ENCODE data around the gene GAS2L2. TPM values are rescaled to one million over a fixed set of nuclear protein-coding genes. Genes with fewer than 3 reads are reported as not detected.

Gene GAS2L2
- polyA plus RNA-seq, 4 donors, result 0.03 TPM; not detected in 2

DNA sequence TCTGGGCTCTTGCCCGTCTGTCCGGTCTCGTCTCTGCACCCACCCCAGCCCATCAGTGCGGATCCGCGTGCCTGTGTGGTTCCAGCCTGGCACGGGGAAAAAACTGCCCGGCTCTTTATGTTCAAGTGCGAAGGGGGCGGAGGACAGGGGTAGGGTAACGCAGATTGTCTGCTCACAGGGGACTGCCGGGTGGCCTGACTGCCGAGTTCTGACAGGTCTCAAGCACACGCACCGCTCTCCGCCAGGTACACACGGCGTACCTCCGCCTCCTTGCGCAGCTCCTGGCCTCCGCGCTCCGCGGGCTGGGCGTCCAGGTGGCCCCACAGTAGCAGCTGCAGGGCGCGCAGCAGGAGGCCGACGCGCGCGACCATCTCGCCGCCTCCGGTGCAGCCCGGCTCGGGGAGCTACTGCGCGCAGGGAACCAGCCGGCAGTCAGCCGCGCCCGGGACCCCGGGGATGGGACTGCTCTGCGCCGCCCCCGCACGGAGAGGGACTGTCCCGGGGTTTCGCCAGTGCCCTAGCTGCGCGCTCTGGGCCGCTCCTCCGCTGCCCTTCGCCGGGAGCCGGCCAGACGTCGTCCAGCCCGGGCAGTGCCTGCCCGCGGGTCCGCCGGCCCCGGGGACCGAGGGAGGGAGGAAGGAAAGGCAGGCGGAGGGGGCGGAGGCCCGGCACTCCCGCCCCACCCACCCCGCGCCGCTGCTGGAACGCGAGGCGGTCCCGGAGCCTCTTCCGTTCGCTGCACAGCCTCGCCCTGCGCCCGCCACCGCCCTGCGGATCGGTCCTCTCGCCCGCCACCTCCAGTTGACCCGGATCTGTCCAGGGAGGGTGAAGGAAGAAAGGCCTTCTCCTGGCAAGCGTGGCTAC lies 42.2 kb upstream of the GAS2L2 start, which contains the start of gene MMP28:
Gene MMP28, minus strand, starts transcription at position 635 of the 864 bp plus-strand sequence. Its CDS starts 264 bp downstream, at position 371.
- H3K27ac ChIP-seq (ENCODE audit: low read depth in 1 of 3, low read length in 2 of 3), result peak within 1 kb of the TSS in 1 of 3 donors; percentile 68

DNA sequence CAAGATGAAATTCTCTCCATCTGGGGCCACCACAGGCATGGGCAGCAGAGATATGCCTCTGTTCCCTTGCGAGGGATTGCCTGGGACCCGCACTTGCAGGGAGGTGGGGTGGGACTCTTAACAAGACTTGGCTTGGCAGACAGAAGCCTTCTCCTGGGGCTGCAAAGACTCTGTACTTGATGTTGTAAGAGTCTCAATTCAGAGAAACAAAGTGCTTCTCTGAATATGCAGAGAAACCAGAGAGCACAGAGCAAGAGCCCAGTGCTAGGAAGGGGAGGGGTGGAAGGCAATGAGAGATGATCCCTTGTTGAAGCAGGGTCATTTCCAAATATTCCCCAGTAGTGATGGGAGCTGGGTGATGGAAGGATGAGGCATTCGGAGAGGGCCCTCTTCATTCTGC lies 40.2 kb upstream of the GAS2L2 start:
- peaks cover 0 to 50% (median 6%) of the 10 kb centered on the region in 3 donors for H3K27me3 ChIP-seq (ENCODE audit: control insufficient read depth in 3 of 3, insufficient read depth in 3 of 3, low read length in 3 of 3)
- H3K27ac ChIP-seq (ENCODE audit: low read depth in 1 of 3, low read length in 2 of 3), result no peak overlapping the region
- H3K9me3 ChIP-seq (ENCODE audit: control insufficient read depth in 2 of 2, insufficient read depth in 1 of 2, low read depth in 1 of 2, low read length in 1 of 2), result no peaks in the 10 kb centered on the region
- 80 to 95% (median 90%) methylated on average over 3 of the region's 3 CpGs for WGBS, 3 donors
- H3K4me1 ChIP-seq (ENCODE audit: control insufficient read depth in 3 of 3, insufficient read depth in 2 of 3, low read depth in 1 of 3, low read length in 2 of 3), result peaks cover under 1 to 14% (median 2%) of the 10 kb centered on the region in 3 donors
- H3K4me3 ChIP-seq (ENCODE audit: low read depth in 1 of 3, low read length in 3 of 3), result no peak overlapping the region
- FAIRE-seq (no peak), DNase-seq (no peak)
- no peaks in the 10 kb centered on the region for H3K36me3 ChIP-seq (ENCODE audit: control insufficient read depth in 3 of 3, insufficient read depth in 2 of 3, low read depth in 1 of 3, low read length in 3 of 3)

More for the DNA sequence above, 42.2 kb upstream of the GAS2L2 start, which contains the start of gene MMP28:
- FAIRE-seq (no peak), DNase-seq (peak; percentile 74 to 83)
- H3K27me3 ChIP-seq (ENCODE audit: control insufficient read depth in 3 of 3, insufficient read depth in 3 of 3, low read length in 3 of 3), result peaks cover 0 to 54% (median 6%) of the 10 kb centered on the region in 3 donors
- 1% methylated on average over 49 to 89 of the region's 89 CpGs for WGBS, 3 donors
- no peaks in the 10 kb centered on the region for H3K9me3 ChIP-seq (ENCODE audit: control insufficient read depth in 2 of 2, insufficient read depth in 1 of 2, low read depth in 1 of 2, low read length in 1 of 2)
- H3K4me3 ChIP-seq (ENCODE audit: low read depth in 1 of 3, low read length in 3 of 3), result peak within 1 kb of the TSS; percentile 37 to 87 (median 41)
- H3K4me1 ChIP-seq (ENCODE audit: control insufficient read depth in 3 of 3, insufficient read depth in 2 of 3, low read depth in 1 of 3, low read length in 2 of 3), result peaks cover 0 to 6% (median 2%) of the 10 kb centered on the region in 3 donors
- H3K36me3 ChIP-seq (ENCODE audit: control insufficient read depth in 3 of 3, insufficient read depth in 2 of 3, low read depth in 1 of 3, low read length in 3 of 3), result no peaks in the 10 kb centered on the region

- DNase-seq (no peak), FAIRE-seq (no peak)
- H3K9me3 ChIP-seq (ENCODE audit: control insufficient read depth in 2 of 2, insufficient read depth in 1 of 2, low read depth in 1 of 2, low read length in 1 of 2), result no peaks in the 10 kb centered on the region
- no peak overlapping the region for H3K4me3 ChIP-seq (ENCODE audit: low read depth in 1 of 3, low read length in 3 of 3)
- H3K27me3 ChIP-seq (ENCODE audit: control insufficient read depth in 3 of 3, insufficient read depth in 3 of 3, low read length in 3 of 3), result peaks cover 0 to 42% (median 6%) of the 10 kb centered on the region in 3 donors
- 67 to 83% (median 71%) methylated on average over 9 of the region's 9 CpGs for WGBS, 3 donors
- no peak overlapping the region for H3K27ac ChIP-seq (ENCODE audit: low read depth in 1 of 3, low read length in 2 of 3)
- peaks cover 4 to 21% (median 7%) of the 10 kb centered on the region in 3 donors for H3K4me1 ChIP-seq (ENCODE audit: control insufficient read depth in 3 of 3, insufficient read depth in 2 of 3, low read depth in 1 of 3, low read length in 2 of 3)
- H3K36me3 ChIP-seq (ENCODE audit: control insufficient read depth in 3 of 3, insufficient read depth in 2 of 3, low read depth in 1 of 3, low read length in 3 of 3), result no peaks in the 10 kb centered on the region
These were observed 38.8 kb upstream of the GAS2L2 start for GRCh38 chr17:35791681-35792350.

GRCh38 chr17:35790841-35791240 lies 37.8 kb upstream of the GAS2L2 start:
- WGBS, 3 donors, result 74 to 87% (median 78%) methylated on average over 3 of the region's 3 CpGs
- Histone ChIP-seq H3K27ac (ENCODE audit: low read depth in 1 of 3, low read length in 2 of 3) (no peak overlapping the region), H3K27me3 (ENCODE audit: control insufficient read depth in 3 of 3, insufficient read depth in 3 of 3, low read length in 3 of 3) (peaks cover 0 to 32% (median 6%) of the 10 kb centered on the region in 3 donors), H3K4me3 (ENCODE audit: low read depth in 1 of 3, low read length in 3 of 3) (no peak overlapping the region), H3K9me3 (ENCODE audit: control insufficient read depth in 2 of 2, insufficient read depth in 1 of 2, low read depth in 1 of 2, low read length in 1 of 2) (no peaks in the 10 kb centered on the region), H3K4me1 (ENCODE audit: control insufficient read depth in 3 of 3, insufficient read depth in 2 of 3, low read depth in 1 of 3, low read length in 2 of 3) (peaks cover 4 to 24% (median 9%) of the 10 kb centered on the region in 3 donors), H3K36me3 (ENCODE audit: control insufficient read depth in 3 of 3, insufficient read depth in 2 of 3, low read depth in 1 of 3, low read length in 3 of 3) (no peaks in the 10 kb centered on the region)
- DNase-seq (peak in 1 of 2 donors; percentile 31), FAIRE-seq (no peak)

DNA sequence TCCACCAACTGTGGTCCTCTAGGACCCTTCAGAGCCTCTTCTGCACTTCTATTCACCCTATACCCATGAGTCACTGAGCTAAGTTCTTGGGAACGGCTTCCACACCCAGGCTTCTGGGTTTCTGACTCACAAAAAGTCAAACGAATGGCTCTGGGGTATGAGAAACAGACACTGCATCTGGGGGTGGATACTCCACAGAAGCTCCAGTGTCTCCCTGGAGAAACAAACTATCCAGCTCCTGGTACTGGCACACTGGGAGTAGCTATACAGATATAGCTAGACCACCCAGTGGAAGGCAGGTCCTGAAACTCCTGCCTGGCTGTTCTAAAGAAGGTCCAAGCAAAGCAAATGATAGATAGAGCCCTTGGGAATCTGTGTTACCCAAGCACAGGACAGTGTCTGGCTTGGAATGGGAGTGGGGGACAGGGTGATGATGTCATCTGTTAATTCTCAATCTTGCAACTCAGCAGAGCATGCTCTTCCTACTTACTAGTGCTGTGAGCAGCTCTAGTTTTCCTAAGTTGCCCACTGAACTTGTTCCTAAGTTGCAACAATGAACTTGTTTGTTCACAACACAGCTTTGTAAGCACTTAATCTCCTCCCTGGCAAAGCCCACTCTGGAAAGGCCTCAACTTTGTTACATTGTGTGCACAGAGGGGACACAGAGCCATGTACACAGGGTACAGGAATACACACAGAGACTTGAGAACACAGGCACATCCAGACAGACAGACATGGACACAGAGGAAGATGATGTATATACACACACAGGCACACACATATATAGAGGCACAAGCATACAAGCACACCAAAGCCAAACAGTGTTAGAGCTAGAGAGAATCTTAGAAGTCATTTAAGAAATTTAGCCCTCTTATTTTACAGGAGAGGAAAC lies 35.7 kb upstream of the GAS2L2 start:
- peaks cover 0 to 15% (median 0%) of the 10 kb centered on the region in 3 donors for H3K27me3 ChIP-seq (ENCODE audit: control insufficient read depth in 3 of 3, insufficient read depth in 3 of 3, low read length in 3 of 3)
- FAIRE-seq, result no peak
- peak in 1 of 2 donors; percentile 59 for DNase-seq
- WGBS, 3 donors, result 16 to 33% (median 26%) methylated on average over 2 of the region's 2 CpGs
- H3K9me3 ChIP-seq (ENCODE audit: control insufficient read depth in 2 of 2, insufficient read depth in 1 of 2, low read depth in 1 of 2, low read length in 1 of 2), result no peaks in the 10 kb centered on the region
- H3K4me3 ChIP-seq (ENCODE audit: low read depth in 1 of 3, low read length in 3 of 3), result no peak overlapping the region
- H3K4me1 ChIP-seq (ENCODE audit: control insufficient read depth in 3 of 3, insufficient read depth in 2 of 3, low read depth in 1 of 3, low read length in 2 of 3), result peaks cover 11 to 26% (median 13%) of the 10 kb centered on the region in 3 donors
- H3K36me3 ChIP-seq (ENCODE audit: control insufficient read depth in 3 of 3, insufficient read depth in 2 of 3, low read depth in 1 of 3, low read length in 3 of 3), result no peaks in the 10 kb centered on the region
- peak overlapping the region; percentile 38 to 41 (median 41) for H3K27ac ChIP-seq (ENCODE audit: low read depth in 1 of 3, low read length in 2 of 3)

- peak in 1 of 2 donors; percentile 68 for DNase-seq
- no peaks in the 10 kb centered on the region for H3K36me3 ChIP-seq (ENCODE audit: control insufficient read depth in 3 of 3, insufficient read depth in 2 of 3, low read depth in 1 of 3, low read length in 3 of 3)
- H3K9me3 ChIP-seq (ENCODE audit: control insufficient read depth in 2 of 2, insufficient read depth in 1 of 2, low read depth in 1 of 2, low read length in 1 of 2), result no peaks in the 10 kb centered on the region
- peaks cover 11 to 38% (median 13%) of the 10 kb centered on the region in 3 donors for H3K4me1 ChIP-seq (ENCODE audit: control insufficient read depth in 3 of 3, insufficient read depth in 2 of 3, low read depth in 1 of 3, low read length in 2 of 3)
- peak overlapping the region in 2 of 3 donors; percentile 18 to 54 for H3K27ac ChIP-seq (ENCODE audit: low read depth in 1 of 3, low read length in 2 of 3)
- no peak overlapping the region for H3K4me3 ChIP-seq (ENCODE audit: low read depth in 1 of 3, low read length in 3 of 3)
- 19 to 28% (median 21%) methylated on average over 3 of the region's 3 CpGs for WGBS, 3 donors
- FAIRE-seq, result no peak
- peaks cover 0 to 4% (median 0%) of the 10 kb centered on the region in 3 donors for H3K27me3 ChIP-seq (ENCODE audit: control insufficient read depth in 3 of 3, insufficient read depth in 3 of 3, low read length in 3 of 3)
These were observed 33.9 kb upstream of the GAS2L2 start for GRCh38 chr17:35786941-35787432.

DNA sequence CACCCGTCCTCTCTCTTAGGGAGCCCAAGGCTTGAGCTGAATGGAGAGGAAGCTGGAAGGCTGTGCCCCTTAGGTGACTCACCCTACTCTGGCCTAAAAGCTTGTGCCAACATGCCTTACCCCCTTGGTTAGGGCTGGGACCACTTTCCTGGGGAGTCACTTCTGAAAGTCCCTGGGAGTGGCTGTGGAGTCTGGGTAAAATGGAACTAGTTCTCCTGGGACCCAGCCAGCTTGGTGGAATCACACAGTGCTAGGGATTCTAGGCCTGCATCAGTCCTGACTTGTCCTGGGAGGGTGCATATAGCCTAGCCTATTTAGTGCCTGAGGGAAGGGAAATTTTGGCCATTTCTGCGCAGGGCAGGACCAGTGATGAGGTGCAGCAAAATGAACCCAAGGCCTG lies 31.9 kb upstream of the GAS2L2 start:
- FAIRE-seq, result no peak
- no peak for DNase-seq
- Histone ChIP-seq H3K4me1 (ENCODE audit: control insufficient read depth in 3 of 3, insufficient read depth in 2 of 3, low read depth in 1 of 3, low read length in 2 of 3) (peaks cover 9 to 48% (median 13%) of the 10 kb centered on the region in 3 donors), H3K27ac (ENCODE audit: low read depth in 1 of 3, low read length in 2 of 3) (peak overlapping the region in 1 of 3 donors; percentile 38), H3K9me3 (ENCODE audit: control insufficient read depth in 2 of 2, insufficient read depth in 1 of 2, low read depth in 1 of 2, low read length in 1 of 2) (no peaks in the 10 kb centered on the region), H3K4me3 (ENCODE audit: low read depth in 1 of 3, low read length in 3 of 3) (no peak overlapping the region), H3K27me3 (ENCODE audit: control insufficient read depth in 3 of 3, insufficient read depth in 3 of 3, low read length in 3 of 3) (no peaks in the 10 kb centered on the region), H3K36me3 (ENCODE audit: control insufficient read depth in 3 of 3, insufficient read depth in 2 of 3, low read depth in 1 of 3, low read length in 3 of 3) (no peaks in the 10 kb centered on the region)
- 66 to 86% (median 82%) methylated on average over 2 of the region's 2 CpGs for WGBS, 3 donors

Measured in small intestine (tissue), 7 donors.